IPS DF 19.7 (cell line): ENCODE data around the gene CBX5.
A peak's percentile ranks its signal among the peaks of the same experiment; 100 is the strongest.
"Not testable (repeated sequence)": the region's sequence is repeated elsewhere in the genome, so short reads cannot be mapped to it uniquely, and the experiment has no call there.

Source experiments
- DNase-seq: peaks from one replicate; pipeline ENCODE4 v3.0.0-alpha.2; 2013; ENCODE audit warnings: low read depth, low spot score

CBX5 gene

DNA sequence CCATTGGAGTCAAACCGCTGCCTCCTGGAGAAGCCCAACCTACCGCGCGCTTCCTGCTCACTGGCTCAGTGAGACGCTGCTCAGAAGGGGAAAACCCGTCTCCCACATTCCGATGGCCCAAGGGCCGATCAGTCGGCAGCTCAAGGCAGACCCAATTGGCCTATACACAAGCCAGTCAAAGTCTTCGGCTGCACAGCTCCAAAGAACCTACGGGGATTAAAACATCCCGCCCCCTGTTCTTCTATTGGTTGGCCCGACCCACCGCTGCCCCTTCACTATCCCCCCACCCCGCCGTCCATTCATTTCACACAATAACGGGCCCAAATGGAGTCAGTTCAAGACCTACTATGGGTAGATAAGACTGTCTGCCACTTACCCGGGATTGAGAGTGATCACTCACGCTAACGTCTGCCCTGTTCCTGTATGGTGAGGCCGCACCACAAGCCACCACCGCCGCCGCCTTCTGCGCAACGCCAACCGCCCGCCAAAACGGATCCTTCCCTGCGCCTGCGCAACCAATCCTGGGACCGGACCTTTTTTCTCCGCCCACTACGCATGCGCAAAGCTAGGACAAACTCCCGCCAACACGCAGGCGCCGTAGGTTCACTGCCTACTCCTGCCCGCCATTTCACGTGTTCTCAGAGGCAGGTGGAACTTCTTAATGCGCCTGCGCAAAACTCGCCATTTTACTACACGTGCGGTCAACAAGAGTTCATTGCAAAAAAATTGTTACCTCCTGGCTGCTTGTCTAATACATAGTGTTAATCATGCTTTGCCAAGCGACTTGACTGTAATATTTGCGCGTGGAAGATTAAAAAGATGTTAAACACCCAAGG lies at the start of gene CBX5:
CBX5 (minus strand) TSS at position 491 of the 836 bp plus-strand sequence. CDS start 22,472 bp downstream, outside the sequence.
- DNase-seq: peak; percentile 99

DNA sequence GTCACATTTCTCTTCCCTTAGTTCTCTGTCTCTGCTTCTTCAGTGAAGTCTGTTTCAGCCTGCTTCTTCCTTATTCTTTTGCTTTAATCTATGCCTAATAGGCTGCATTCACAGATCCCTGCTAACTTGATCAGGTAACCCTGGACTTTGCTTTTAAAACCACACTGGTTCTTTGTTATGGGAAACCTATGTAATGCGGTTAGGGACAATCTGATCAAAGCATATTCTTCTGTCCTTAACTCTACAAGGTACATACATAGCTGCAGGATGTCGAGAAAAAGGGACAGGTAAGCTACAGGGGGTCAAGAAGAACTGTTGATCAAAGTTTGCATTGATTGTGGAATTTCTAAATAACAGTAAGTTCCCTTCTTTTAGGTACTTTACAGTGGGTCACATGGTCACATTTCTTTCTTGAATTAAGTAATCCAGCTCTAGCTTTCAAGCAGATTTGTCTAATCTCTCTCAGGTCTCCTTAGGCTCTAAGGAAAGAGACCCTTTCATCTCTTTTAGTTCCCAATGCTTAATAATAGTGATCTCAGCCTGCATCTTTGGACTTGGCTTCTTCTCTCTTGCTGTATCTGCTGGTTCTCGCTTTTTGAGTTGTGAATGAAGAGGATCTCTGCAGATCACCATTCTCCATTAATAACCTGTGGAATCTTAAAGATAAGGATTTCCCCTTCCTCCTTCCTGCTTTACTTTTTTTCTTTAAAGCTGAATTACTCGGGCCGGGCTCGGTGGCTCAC lies 48.8 kb upstream of the CBX5 start:
- no peak for DNase-seq

DNA sequence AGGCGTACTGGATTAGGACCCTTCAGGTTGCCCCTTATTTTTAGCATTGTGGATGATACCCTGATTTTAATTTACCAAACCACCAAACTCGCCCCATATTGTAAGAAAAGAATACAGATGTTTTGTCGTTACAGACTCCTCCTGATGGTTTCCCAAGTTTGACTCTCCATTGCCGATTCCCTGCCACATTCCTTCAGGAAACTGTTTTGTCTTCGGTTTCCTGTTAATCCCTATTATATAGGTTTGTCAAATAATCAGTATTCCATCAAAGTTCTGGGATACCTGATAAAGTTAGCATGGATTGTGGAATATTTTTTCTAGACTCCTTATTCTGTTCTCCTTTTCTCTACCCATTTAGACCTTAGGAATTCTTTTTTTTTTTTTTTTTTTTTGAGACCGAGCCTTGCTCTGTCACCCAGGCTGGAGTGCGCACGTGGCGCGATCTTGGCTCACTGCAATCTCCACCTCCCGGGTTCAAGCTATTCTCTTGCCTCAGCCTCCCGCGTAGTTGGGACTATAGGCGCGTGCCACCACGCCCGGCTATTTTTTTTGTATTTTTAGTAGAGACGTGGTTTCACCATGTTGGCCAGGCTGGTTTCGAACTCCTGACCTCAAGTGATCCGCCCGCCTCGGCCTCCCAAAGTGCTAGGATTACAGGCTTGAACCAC lies 45.7 kb upstream of the CBX5 start:
- not testable (repeated sequence) for DNase-seq

DNA sequence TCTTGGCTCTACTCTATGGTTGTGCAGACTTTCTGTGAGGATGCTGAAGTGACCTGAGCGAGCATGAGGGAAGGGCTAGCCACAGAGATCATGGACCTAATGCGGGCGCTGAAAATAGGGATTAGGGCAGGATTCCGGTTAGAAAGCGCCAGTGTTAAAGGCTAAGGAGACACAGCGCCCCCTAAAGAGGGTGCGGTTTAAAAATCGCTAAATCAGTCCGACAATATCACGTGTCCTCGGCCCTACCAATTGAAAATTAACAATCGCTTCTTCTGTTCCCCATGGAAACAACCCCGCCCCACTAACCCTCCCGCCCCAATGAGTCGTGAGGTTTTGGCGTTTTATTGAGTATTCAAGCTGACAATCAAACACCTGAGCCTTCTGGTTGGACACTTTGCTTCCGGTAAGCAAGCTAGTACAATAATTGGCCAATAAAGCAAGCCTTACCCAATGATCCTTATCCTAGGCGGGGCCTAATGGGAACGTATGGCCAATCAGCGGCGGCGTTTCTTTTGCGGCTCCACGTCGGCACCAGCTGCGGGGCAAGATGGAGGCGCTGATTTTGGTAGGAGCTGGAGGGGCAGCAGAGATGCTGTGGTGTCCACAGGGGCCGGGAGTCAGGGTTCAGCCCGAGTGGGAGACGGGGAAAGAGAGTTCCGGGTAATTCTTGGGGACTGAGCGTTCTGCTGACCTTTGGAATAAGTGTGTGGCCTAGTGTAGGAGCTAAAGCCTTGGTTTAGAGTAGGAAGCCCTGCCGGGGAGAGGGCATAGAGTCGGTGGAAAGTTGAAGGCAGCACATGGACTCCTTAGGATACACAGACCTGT lies 44.9 kb upstream of the CBX5 start, which contains the start of gene COPZ1:
COPZ1 (plus strand) TSS at position 515 of the 825 bp plus-strand sequence; CDS start at position 548, 33 bp downstream.
- DNase-seq: peak; percentile 99

DNA sequence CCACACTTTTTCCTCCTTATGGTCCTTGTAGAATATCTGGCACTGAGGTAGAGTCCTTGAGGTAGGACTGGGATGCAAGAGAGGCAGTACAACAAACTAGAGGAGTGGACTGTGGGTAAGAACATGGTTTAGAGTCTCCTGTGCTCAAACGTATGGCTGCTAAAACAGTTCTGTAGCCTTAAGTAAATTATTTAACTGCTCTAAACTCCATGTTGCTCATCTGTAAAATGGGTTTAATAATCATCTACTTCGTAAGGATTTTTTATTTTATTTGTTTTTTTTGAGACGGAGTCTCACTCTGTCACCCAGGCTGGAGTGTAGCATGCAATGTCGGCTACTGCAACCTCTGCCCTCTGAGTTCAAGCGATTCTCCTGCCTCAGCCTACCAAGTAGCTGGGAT lies 41.4 kb upstream of the CBX5 start:
- DNase-seq: no peak

DNA sequence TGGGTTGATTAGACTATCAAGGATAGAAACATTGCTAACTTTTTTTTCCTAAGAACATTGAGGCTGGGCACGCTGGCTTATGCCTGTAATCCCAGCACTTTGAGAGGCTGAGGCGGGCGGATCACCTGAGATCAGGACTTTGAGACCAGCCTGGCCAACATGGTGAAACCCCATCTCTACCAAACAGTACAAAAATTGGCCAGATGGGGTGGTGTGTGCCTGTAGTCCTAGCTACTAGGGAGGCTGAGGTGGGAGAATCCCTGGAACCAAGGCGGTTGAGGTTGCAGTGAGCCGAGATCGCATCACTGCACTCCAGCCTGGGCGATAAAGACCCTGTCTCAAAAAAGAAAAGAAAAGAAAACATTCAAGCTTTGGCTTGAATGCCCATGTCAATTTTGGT lies 32.4 kb upstream of the CBX5 start:
- not testable (repeated sequence) for DNase-seq

DNA sequence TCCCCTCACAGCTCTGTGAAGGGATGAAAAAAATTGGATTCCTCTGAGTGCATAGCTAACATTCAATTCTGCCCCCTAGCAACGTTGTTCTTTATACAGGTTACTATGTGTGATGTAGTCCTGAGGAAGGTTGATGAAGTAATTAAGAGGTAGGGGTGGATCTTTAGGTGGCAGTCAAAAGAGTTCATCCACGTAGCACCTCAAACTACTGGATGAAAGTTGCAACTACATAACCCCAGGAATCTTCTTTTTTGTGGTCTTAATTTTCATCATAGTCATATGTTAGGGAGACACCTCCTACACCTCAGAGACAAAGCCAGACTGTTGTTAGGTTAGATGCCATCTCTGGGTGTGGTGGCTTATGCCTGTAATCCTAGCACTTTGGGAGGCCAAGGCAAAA lies 31.1 kb upstream of the CBX5 start:
- DNase-seq: no peak

DNA sequence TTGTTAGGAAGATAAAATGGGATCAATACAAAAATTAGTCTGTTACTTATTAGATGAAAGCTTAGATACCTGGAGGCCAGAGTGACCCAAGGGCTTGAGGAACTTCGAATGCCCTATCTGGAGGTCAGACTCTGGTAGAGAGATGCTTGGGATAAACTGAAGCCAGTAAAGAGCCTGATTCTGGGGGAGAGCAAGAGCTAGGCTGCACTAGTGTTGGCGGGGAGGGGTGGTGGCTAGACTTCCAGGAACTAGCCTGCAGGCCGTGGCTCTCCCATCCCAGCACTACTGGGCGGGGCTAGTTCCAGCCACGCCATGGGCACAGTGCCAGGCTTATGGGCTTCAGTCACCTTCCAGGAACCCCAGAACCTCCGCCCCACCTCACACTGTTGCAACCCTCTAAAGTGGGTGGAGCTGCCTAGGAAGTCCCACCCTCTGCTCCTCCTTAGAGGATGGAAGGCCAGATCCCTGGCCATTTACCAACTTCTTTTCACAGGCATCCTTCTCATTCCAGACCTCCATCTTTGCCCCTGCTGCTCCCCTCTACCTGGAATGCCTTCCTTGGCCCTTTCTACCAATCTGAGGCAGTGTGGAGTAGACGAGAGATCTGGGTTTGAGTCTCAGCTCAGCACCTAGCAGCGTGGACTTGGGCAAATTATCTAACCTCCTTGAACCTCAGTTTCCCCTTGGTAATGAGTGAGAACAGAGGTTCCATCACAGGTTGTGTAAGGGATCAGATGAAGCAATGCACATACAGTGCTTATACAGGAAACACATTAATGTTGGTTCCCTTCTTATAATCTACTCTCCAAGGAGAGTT lies 27.2 kb upstream of the CBX5 start:
- DNase-seq: no peak

DNA sequence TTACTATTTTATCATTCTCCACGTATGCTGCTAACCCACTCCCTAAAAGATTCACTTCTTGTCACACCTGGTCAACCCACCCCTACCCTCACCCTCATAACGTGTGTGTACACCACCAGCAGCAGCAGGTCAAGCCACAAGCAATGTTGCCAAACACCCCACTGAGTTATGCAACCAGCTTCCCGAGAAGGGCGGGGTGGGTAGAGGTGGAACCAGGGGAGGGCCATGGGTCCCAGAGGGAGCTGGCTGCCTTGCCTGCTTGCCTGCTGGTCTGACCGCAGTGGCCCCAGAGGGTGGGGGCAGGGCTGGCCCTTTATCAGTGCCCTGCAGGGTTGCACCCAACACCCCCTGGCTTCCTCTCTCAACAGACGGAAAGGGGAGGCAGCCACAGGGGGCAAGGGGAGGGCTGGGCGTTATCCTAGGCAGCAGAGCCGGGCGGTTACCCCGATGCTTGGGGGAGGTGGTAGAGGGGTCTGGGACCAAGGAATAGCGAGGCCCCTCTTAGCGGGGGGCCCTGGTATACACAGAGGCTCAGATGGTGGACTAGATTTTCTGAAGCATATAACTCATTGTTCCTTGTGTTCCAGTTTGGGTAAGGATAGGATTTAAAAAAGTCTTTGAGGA lies 24.4 kb upstream of the CBX5 start:
- DNase-seq: no peak

DNA sequence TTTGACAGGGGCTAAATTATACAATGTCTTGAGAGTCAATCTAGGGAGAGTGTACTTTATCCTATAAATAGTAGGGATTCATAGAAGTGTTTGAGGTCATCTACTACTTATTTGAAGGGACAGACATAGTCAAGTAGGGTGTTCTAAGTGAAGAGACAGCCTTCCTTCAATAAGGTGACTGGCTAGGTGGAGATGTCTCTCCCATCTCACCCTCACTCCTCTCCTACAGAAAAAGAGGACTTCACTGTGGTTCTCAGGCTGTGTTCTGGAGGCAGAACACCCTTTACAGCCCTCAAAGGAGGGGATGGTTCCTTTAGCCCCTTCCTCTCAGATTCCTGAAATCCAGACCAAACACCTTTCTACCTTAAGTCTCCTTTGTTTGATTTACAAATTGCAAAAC lies 23.7 kb upstream of the CBX5 start:
- DNase-seq: no peak

DNA sequence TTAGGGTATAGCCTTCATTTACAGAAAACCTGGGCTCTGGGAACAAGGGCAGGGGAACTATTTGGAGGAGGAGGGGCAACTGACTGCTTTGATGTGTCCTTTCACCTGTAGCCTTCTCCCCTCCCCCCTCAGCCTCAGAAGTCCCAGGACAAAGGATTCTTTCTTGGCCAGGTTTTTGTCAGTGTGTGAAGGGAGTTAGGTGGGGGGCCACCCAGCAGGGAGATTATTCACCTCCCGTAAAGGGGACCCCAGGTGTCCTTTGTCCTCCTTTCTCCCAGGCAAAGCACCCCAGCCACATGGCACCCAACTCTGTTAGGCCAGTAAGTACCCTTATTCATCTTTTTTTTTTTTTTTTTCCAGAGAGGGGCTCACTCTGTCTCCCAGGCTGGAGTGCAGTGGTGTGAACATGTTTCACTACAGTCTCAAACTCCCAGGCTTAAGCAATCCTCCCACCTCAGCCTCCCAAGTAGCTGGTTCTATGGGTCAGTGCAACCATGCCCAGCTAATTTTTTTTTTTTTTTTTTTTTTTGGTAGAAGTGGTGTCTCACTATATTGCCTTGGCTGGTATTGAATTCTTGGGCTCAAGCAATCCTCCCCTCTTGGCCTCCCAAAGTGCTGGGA lies 21.6 kb upstream of the CBX5 start:
- no peak for DNase-seq

DNA sequence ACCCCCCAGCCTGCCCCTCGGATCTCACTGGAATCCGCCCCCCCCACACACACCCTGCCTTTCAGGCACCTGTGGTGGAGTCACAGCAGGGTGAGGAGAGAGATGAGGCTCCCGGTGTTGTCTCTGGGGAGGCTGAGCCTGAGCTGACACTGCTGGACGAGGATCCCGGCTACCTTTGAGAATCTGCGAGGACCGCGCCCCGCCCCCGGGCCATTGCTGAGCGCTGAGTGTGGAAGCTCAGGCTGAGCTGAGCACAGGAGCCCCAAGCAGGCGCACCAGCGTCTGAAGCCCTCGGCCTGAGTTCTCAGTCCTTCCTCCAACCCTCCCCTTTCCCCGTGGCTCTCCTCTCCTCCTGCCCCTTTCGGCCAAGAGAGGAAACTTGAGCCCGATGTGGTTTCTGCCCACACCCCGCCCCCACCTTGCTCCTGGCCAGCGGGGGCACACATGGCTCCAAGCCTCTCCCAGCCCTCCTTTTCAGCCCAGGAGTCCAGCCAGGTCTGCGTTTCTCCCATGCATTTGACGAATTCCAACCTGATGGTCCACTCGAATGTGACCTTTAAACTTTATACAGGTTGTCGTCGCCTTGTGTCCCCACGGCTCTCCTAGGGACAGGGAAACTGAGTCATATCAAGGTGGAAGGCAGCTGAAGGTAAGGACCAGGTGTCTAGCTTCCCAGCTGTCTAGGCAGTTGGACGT lies 21.0 kb upstream of the CBX5 start, which contains the start of gene NFE2:
NFE2 (minus strand) TSS at position 284 of the 696 bp plus-strand sequence. CDS start 5,767 bp downstream, outside the sequence.
- DNase-seq: peak; percentile 75

DNA sequence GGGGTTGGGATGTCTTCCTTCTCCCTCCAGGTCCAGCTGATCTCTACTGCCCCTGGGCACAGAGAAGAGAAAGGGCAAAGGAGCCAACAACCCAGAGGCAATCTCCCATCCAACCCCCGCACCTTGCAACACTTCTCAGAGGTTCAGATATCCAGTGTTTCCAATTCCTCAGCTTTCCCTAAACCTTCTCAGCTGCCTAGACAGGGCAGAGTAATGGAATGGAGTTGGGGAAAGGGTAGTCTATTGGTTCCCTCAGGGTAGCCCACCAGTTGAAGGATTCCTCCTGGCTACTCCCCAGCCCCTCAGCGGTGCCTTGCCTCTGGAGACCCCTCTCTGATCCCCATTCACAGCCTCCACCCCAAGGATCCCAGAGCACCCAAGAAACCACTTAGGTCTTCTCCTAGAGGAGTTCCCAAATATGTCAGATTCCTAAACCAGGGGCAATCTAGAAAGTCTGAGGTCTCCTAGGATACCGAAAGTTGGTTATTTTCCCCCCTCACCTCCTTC lies 20.4 kb upstream of the CBX5 start:
- no peak for DNase-seq

DNA sequence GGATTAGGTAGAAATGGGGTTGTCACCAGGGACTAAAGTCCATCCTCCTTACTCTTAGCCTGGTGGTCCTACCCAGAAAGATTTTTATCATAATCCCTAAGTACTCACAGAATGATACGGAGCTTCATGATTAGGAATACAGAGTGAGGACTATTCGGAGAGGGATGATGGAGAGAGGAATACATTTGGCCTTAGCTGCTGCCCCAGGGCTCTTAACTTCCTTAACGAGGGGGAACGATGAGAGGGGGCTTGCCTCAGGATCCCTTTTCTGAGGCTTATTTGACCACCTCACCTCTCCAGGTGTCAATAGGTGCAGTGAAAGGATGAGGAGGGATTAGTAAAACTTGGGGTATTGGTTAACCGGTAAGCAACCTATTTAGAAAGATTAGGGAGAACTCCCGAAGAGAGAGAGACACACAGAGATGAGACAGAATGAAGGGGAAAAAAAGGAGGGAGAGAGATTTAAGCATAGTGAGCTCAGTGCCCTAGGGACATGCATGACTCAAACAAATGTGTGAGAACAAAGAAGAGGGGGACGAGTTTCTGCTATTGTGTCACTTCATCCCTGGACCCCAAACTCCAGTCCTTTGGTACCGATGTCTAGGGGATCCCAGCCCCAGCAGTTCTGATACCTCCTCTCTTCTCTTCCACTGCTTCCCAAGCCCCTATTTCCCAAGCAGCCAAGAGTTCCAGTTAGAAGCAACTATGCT lies 19.7 kb upstream of the CBX5 start:
- DNase-seq: no peak

DNA sequence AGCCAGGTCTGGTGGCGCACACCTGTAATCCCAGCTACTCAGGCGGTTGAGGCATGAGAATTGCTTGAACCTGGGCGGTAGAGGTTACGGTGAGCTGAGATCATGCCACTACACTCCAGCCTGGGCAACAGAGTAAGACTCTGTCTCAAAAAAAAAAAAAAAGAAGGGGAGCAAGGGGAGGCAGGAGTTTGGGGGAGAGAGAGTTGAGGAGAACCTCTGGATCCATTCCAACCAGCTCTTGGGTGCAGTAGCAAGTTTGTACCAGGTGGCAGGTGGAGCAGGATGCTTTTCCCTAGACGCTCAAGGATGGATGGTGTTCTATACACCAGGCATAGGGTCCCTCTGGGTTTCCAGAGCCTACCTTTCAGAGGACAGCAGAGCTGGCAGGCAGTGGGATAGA lies 19.0 kb upstream of the CBX5 start:
- no peak for DNase-seq

DNA sequence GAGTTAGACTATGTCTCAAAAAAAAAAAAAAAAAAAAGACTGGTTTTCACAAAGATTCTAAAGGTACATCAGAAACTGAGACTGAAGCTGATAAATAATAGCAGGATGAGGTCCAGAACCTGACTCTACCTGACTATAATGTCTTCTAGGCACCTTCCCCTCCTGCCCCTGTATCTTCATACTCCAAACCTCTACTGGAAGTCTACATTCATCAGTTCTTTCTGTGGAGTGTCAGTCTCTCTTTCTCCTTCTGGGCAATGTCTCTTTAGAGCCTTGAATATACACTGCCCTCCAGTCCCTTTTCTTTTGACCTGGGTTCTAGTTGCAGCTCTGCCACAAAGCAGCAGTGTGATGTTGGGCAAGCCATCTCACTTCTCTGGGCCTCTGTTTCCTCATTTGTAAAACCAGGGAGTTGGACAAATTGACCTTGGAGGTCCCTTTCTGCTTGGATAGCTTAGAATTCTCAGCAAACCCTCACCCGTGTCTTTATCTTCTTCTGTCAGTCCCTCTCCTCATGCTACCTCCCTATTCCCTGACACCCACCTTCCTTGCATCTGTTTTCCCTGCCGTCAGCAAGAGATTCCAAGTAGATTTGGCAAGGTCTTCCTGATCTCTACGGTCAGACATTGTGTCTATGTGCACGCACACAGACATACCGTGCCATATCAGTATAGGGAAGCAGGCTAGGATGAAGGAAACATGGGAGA lies 16.6 kb upstream of the CBX5 start:
- no peak for DNase-seq

DNA sequence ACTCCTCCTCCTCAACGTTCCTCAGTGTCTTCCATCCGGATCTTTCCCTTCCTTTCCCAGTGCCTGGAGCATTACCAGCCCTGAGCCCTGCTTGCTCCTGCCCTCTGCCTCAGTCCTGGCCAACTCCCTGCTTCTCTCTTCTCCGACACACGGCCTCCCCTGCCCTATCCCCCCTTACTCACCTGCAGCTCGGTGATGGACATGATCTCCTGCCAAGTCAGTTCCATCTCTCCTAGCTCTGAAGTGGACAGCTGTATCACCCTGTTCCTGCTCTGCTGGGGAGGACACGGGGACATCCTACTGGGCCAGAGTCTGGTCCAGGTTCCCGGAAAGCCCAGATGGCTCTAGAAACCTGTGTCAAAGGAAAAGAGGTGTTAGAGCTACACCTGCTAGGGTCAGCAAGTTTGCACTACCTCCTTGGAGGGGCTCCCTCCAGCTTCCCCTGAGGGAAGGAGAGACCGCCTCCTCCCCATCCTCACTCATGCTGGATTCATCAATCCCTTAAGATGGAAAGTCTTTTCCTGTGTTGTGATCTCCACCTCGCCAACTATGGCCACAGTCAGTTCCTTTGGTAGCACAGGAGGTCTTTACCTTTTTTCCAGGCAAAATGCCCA lies 15.1 kb upstream of the CBX5 start:
- no peak for DNase-seq
